GF-D8 (cell line): ENCODE results near the gene HHAT.
A peak's percentile ranks its signal among the peaks of the same experiment; 100 is the strongest.

Experiments used
- DNase-seq: peaks from one replicate; lab custom pipeline; 2025; lab: John Stamatoyannopoulos, UW

HHAT gene

DNA sequence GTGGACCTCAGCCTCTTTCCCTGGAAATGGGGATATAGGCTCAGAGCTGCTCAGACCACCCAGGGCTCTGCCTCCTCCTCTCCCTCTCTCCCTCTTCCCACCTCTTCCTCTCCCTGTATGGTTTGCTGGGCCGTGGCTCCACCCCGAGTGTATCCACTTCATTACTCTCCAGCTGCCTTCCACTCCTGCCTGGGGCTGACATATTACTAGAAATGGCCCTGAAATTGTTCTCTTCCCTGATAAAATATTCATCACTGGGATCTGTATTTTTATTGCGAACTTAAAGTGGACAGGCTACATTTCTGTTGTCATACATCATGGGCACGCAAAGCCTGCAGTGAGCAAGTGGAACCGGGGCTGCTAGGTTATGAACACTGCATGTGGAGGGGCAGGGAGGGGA is 225.0 kb downstream of the HHAT start:
- no peak for DNase-seq

DNA sequence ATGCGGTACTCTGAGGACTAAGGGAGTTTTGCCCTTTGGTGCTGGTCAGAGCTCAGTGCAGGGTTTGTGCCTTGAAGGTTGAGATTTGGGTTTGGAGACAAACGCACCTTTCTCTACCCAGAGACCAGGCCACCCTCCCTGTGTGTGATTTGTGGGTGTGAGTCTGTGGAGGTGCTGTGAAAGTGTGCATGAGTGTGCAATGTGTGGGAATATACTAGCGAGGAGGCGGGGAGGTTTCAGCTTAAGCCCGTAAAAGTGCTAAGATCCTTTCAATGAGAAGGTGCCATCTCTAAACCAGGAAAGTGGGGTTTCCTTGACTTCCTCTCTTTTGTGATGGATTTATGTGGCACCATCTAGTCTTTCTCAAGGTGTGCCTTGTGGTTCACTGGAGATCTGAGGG is 225.7 kb downstream of the HHAT start:
- DNase-seq, result no peak

DNA sequence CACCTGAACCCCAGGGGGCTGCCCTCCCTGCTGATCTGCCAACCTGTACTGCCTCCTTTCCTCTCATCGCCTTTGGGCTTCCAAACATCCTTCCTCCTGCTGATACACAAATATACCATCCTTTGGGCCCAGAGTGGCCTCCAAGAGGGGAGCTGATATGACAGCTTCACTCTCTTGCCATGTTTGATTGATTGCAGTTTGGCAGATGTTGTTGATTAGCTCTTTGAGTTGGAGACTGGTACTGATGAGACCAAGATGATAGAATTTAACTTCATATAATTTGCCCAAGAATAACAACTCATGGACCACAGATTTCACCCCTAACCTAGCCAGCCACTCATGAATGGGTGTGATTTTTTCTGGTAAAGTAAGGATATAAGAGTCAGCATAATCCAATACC is 227.8 kb downstream of the HHAT start:
- no peak for DNase-seq

DNA sequence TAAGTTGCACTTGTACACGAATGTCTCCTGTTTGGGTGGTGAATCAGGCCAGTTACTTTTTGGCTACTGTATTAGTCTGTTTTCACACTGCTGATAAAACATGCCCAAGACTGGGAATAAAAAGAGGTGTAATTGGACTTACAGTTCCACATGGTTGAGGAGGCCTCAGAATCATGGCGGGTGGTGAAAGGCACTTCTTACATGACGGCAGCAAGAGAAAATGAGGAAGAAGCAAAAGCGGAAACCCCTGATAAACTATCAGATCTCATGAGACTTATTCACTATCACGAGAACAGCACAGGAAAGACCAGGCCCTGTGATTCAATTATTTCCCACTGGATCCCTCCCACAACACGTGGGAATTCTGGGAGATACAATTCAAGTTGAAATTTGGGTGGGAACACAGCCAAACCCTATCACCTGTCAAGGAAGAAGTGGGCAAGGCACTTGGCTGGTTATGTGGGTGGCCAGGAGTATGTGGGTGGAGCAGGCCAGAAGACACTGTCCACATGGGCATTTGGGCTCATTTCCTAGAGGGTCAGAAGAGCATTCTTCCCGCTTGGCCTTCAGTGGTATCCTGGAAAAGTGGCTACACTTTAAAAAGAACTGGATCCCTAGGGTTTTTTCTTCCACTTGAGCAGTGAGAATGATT is 228.8 kb downstream of the HHAT start:
- DNase-seq, result no peak

DNA sequence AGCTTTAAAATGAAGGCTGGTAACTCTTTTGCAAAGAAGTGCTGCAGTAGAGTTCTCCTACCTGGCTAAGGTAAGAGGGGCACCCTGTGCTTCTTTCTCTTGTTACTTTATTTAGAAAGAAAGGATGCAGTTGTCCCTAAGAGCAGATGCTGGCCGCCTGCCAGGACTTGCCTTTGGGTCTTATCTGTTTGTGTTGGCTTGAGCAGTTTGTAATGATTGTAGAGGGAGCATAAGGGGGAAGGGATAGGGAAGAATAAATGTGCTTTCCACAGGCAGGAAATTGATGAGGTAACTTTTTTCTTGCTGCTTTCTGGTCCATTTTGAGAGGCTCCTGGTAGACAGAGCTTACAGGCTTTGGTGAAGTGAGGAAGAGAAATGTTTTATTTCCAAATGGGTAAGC is 229.6 kb downstream of the HHAT start:
- DNase-seq, result no peak

- no peak for DNase-seq
These were observed 236.6 kb downstream of the HHAT start for GRCh38 chr1:210565306-210565705.

DNA sequence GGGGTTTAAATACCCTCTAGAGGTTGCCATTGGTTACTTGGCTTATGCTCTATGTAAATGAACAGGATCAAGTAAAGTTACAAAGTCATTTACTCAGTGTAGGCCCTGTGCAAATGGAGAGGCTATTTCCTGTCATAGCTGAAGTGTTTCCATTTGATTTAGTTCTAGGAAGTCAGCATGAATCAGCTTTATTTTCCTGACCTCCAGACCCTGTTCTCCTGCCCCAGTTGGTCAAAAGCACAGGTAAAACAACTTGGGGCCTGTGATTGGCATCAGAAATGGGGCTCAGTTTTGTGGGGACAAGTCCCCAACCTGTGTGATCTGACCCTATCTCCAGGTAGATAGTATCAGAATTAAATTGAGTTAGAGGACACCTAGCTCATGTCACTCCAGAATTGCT is 239.9 kb downstream of the HHAT start:
- no peak for DNase-seq

- DNase-seq, result no peak
These were observed 241.4 kb downstream of the HHAT start for GRCh38 chr1:210570116-210570515.

GRCh38 chr1:210571356-210572284 is 242.9 kb downstream of the HHAT start:
- DNase-seq, result no peak

DNA sequence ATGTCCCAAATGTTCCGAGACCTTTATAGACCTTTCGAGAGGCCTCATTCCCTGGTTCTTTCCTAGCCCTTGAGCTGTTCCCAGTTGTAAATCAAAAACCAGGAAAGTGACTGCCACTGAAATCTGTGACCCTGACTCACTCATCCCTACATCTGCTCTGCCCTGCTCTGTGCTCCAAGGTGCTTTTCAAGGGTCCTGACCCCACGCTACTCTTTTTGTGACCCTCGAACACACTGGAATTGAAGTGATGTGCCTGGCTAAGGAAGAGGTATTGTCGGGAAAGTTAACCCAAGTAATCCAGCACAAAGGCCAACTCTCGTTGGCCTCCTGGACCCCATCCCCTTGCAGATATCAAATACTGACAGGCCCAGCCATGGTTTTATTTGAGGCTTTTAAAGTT is 244.4 kb downstream of the HHAT start:
- DNase-seq, result no peak

- DNase-seq, result peak; percentile 8
These were observed 253.7 kb downstream of the HHAT start for GRCh38 chr1:210582205-210582970.

DNA sequence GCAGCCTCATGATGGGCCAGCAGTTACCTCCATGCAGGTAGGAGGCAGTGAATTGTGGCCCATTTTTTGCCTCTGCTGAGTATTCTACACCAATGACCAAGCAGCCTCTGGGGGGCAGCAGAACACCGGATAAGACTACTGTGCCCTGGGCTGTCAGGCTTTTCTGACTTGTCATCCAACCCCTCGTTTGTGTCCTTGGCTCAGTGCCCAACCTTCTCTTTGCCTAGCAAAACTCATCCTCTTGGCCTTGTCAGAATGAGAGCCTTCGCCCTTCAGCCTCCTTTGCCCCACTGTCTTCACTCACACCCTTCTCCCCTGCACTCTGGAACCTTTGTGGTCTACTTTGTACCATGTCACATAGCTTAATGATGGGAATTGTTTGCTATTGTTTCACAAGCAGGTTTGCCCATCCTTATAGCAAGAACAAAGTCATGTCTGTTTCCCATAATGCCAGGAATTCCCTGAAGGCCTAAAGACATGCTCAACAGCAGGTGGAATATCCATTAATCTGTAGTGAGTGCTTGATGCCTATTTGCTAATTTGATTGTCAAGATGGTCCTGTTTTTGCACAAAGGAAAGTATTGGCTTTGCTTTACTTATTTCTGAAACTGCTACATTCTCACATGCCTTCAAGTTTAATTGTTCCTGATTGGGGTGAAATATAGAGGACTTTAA is 255.9 kb downstream of the HHAT start:
- peak; percentile 37 for DNase-seq

GRCh38 chr1:210586771-210587170 is 258.1 kb downstream of the HHAT start:
- no peak for DNase-seq

GRCh38 chr1:210587566-210587965 is 258.9 kb downstream of the HHAT start:
- DNase-seq, result no peak

- DNase-seq, result no peak
These were observed 259.7 kb downstream of the HHAT start for GRCh38 chr1:210588357-210588756.

GRCh38 chr1:210588946-210589345 is 260.2 kb downstream of the HHAT start:
- DNase-seq, result no peak

- no peak for DNase-seq
These were observed 262.5 kb downstream of the HHAT start for GRCh38 chr1:210591214-210591613.

GRCh38 chr1:210594605-210595004 is 265.9 kb downstream of the HHAT start:
- DNase-seq, result no peak

DNA sequence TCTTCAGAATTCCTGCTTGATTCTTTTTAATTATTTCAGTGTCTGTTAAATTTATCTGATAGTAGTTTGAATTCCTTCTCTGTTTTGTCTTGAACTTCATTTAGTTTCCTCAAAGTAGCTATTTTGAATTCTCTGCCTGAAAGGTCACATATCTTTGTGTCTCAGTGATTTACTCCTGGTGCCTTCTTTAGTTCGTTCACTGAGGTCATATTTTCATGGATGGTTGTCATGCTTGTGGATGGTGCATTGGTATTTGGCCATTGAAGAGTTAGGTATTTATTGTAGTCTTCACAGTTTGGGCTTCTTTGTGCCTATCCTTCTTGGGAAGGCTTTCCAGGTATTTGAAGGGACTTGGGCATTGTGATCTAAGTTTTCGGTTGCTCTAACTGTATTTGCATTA is 267.9 kb downstream of the HHAT start:
- DNase-seq, result no peak

DNA sequence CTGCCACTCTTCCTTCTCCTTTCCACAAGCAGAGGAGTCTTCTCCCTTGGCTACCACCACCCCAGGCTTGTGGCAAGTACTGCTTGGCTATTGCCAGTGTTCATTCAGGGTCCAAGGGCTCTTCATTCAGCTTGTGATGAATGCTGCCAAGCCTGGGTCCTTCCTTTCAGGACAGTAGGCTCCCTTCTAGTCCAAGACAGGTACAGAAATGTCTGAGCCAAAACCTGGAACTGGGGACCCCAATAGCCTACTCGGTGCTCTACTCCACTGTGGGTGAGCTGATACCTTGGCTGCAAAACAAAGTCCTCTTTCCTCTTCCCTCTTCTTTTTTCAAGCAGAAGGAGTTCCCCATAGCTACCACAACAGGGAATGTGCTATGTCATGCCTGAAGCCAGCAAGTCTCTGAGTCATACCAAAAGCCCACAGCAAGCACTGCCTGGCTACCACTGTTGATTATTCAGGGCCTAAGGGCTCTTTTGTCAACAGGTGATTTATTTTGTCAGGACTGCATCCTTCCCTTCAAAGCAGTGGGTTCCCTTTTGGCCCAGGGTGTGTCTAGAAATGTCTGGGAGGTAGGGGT is 268.9 kb downstream of the HHAT start:
- DNase-seq, result no peak

DNA sequence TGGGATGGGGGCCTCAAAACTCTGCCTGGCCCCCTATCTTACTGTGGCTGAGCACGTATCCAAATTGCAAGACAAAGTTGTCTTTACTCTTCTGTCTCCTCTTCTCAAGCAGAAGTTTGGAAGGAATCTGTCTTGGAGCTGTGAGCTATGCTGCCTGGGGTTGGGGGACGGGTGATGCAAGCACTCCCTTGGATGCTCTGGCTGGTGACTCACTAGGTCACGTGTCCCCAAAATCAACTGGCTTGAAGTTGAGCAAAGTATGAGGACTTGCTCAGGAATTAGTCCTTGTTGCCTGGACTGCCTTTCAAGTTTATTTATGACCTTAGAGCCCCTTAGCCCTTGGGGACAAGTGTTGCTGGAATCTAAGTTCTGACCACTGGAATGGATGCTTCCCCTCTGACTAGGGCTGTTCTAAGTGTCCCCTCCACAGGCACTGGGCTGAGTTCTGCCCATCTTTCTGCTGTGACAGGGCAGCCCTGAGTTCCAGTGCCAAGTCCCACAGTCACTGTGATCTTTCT is 269.5 kb downstream of the HHAT start:
- DNase-seq, result no peak
